HepG2 (cell line): ENCODE measurements around the gene JOSD2. TPM values are rescaled to one million over a fixed set of nuclear protein-coding genes. Genes with fewer than 3 reads are reported as not detected.

Source experiments
- FOXA3 ChIP-seq: IDR thresholded peaks from 2 replicates; pipeline ENCODE4 v1.6.1; 2016; ENCODE audit warnings: missing genetic modification reagents, missing compliant biosample characterization
- GABPB1 ChIP-seq: IDR thresholded peaks from 2 replicates; pipeline ENCODE4 v1.6.1; 2016; ENCODE audit warnings: mild to moderate bottlenecking, missing genetic modification reagents, moderate library complexity, missing compliant biosample characterization
- HDAC1 ChIP-seq: sonication (generic); formaldehyde crosslinking; IDR thresholded peaks from 2 replicates; pipeline ENCODE4 v1.5.1; 2020; ENCODE audit warnings: mild to moderate bottlenecking, missing genetic modification reagents
- KAT8 ChIP-seq: IDR thresholded peaks from 2 replicates; pipeline ENCODE4 v1.6.1; 2016; ENCODE audit warnings: missing genetic modification reagents, missing compliant biosample characterization
- MAFF ChIP-seq: IDR thresholded peaks from 2 replicates; pipeline ENCODE4 v1.6.1; 2011; ENCODE audit warnings: low read depth, low read length, improper control_type of control experiment
- NCOA2 ChIP-seq: sonication (generic); formaldehyde crosslinking; IDR thresholded peaks from 2 replicates; pipeline ENCODE4 v1.8.0; 2022; ENCODE audit warnings: inconsistent platforms
- PAXIP1 ChIP-seq: sonication (generic); formaldehyde crosslinking; conservative IDR thresholded peaks from 2 replicates; pipeline ENCODE4 v1.4.0; 2020; ENCODE audit warnings: mild to moderate bottlenecking, missing genetic modification reagents, moderate library complexity
- PRDM10 ChIP-seq: sonication (generic); formaldehyde crosslinking; IDR thresholded peaks from 2 replicates; pipeline ENCODE4 v1.4.0; 2020; ENCODE audit warnings: low read depth, missing genetic modification reagents
- PREB ChIP-seq: sonication (generic); formaldehyde crosslinking; IDR thresholded peaks from 2 replicates; pipeline ENCODE4 v1.4.0; 2020; ENCODE audit warnings: missing genetic modification reagents
- SUZ12 ChIP-seq: fragments of 150-350 bp; IDR thresholded peaks from 2 replicates; pipeline ENCODE4 v1.6.1; 2014; ENCODE audit warnings: low read depth, low read length
- TCF12 ChIP-seq, 2 experiments: fragments of 450-650 bp in 1 of 2; sonication (generic) in 1 of 2; formaldehyde crosslinking in 1 of 2; IDR thresholded peaks; 2 replicates each; pipeline versions ENCODE4 v1.6.1 to v1.8.0; 2017 to 2022; ENCODE audit warnings: antibody characterized with exemption in 1 of 2, mild to moderate bottlenecking in 1 of 2, missing genetic modification reagents in 1 of 2, moderate library complexity in 1 of 2
- ZFP36L2 ChIP-seq: sonication (generic); formaldehyde crosslinking; IDR thresholded peaks from 2 replicates; pipeline ENCODE4 v1.4.0; 2020; ENCODE audit warnings: missing genetic modification reagents
- ZMAT3 ChIP-seq: sonication (generic); formaldehyde crosslinking; conservative IDR thresholded peaks from 2 replicates; pipeline ENCODE4 v1.7.0; 2021; ENCODE audit warnings: missing genetic modification reagents
- ZNF292 ChIP-seq: sonication (generic); formaldehyde crosslinking; IDR thresholded peaks from 2 replicates; pipeline ENCODE4 v1.8.1; 2022; ENCODE audit warnings: mild to moderate bottlenecking, low read depth, missing genetic modification reagents, borderline replicate concordance
- ZNF331 ChIP-seq: sonication (generic); formaldehyde crosslinking; IDR thresholded peaks from 2 replicates; pipeline ENCODE4 v1.4.0; 2020; ENCODE audit warnings: missing genetic modification reagents
- ZNF546 ChIP-seq: sonication (generic); formaldehyde crosslinking; conservative IDR thresholded peaks from 2 replicates; pipeline ENCODE4 v1.8.1; 2023; ENCODE audit warnings: mild to moderate bottlenecking, missing genetic modification reagents
- ZNF597 ChIP-seq: sonication (generic); formaldehyde crosslinking; IDR thresholded peaks from 2 replicates; pipeline ENCODE4 v1.5.0; 2020; ENCODE audit warnings: missing genetic modification reagents
- ZNF724P ChIP-seq: sonication (generic); formaldehyde crosslinking; IDR thresholded peaks from 2 replicates; pipeline ENCODE4 v1.8.0; 2022; ENCODE audit warnings: missing genetic modification reagents, borderline replicate concordance
- polyA plus RNA-seq, 8 experiments: library from polyadenylated mRNA; depleted of rRNA in 3 of 8; stranded (reverse) in 7 of 8; unstranded in 1 of 8; fragments of >200 nt; fragmentation: Illumina TruSeq in 4 of 8; extraction: Trizol in 4 of 8; gene quantifications; 2 replicates each; pipeline versions ENCODE4 v1.2.1 to v1.2.3, GENCODE V29; 2011 to 2016; ENCODE audit warnings: low read depth in 4 of 8, missing spikeins in 1 of 8, mixed read lengths in 1 of 8; ENCODE audit not compliant: insufficient read depth in 1 of 8
- total RNA-seq, 5 experiments: library from RNA; depleted of rRNA; stranded (reverse); fragments of >200 nt; fragmentation: Illumina TruSeq; extraction: Trizol; gene quantifications; 2 replicates each; pipeline ENCODE4 v1.2.3, GENCODE V29; 2016; ENCODE audit warnings: low read depth in 1 of 5

JOSD2 gene
- total and polyA plus RNA-seq, 2 of the 13 experiments (the other 11 are each of a cell fraction or from before 2014, with no cell fraction given): 2.0 to 4.1 TPM

- TF ChIP-seq PAXIP1 (peak; percentile 58), ZNF597 (CRISPR knock-in tag) (no peak), ZFP36L2 (CRISPR knock-in tag) (no peak), ZMAT3 (no peak), MAFF (peak; percentile 59), PREB (CRISPR knock-in tag) (no peak), SUZ12 (no peak), PRDM10 (CRISPR knock-in tag) (peak; percentile 76; the same call in 1 of the 2 replicates), ZNF724P (no peak), HDAC1 (CRISPR knock-in tag) (0 out of 2 replicates have a peak, but pooled peaks have one; percentile 32), ZNF292 (CRISPR knock-in tag) (0 out of 2 replicates have a peak, but pooled peaks have one; percentile 53), ZNF331 (0 out of 2 replicates have a peak, but pooled peaks have one; percentile 19), KAT8 (CRISPR knock-in tag) (no peak), NCOA2 (peak; percentile 22; the same call in 1 of the 2 replicates), ZNF546 (CRISPR knock-in tag) (no peak), FOXA3 (CRISPR knock-in tag) (peak; percentile 42; the same call in 1 of the 2 replicates), TCF12 (IDR thresholded peaks at IDR 0.05) (no peak), TCF12 (CRISPR knock-in tag; IDR thresholded peaks at IDR 0.05) (no peak), GABPB1 (CRISPR knock-in tag) (0 out of 2 replicates have a peak, but pooled peaks have one; percentile 1)
These were observed 50.7 kb downstream of the JOSD2 start (continued) for GRCh38 chr19:50460161-50460765.
